Cardiac muscle cell (in vitro differentiated cells and primary cell): ENCODE results near the gene CYP4Z1. TPM values are rescaled to one million over a fixed set of nuclear protein-coding genes. Genes with fewer than 3 reads are reported as not detected.
"Not testable (repeated sequence)": the region's sequence is repeated elsewhere in the genome, so short reads cannot be mapped to it uniquely, and the experiment has no call there.

Experiments
- DNase-seq, 2 donors: peaks; one replicate each; pipeline versions ENCODE4 v3.0.0 to v3.0.0-alpha.2; 2010 to 2017; ENCODE audit warnings: low read depth in 1 of 2, low spot score in 1 of 2
- H3K27ac ChIP-seq: fragments of 200-600 bp; sonication (generic); 2 replicates; pipeline ENCODE4 v1.5.1; 2016
- H3K27me3 ChIP-seq: fragments of 200-600 bp; sonication (generic); 2 replicates; pipeline ENCODE4 v1.6.0; 2016; ENCODE audit warnings: control low read depth
- H3K36me3 ChIP-seq: fragments of 200-600 bp; sonication (generic); 2 replicates; pipeline ENCODE4 v1.5.1; 2016; ENCODE audit warnings: control low read depth
- H3K4me1 ChIP-seq: fragments of 200-600 bp; sonication (generic); 2 replicates; pipeline ENCODE4 v1.8.1; 2017; ENCODE audit warnings: low read depth, mild to moderate bottlenecking, mixed run types
- H3K4me3 ChIP-seq: fragments of 200-600 bp; sonication (generic); 2 replicates; pipeline ENCODE4 v1.5.1; 2016; ENCODE audit warnings: mild to moderate bottlenecking
- H3K9me3 ChIP-seq: fragments of 200-600 bp; sonication (generic); 2 replicates; pipeline ENCODE4 v1.5.1; 2017; ENCODE audit warnings: low read depth, mild to moderate bottlenecking, control low read depth
- CTCF ChIP-seq: IDR thresholded peaks from 2 replicates; pipeline ENCODE4 v1.5.1; 2012; ENCODE audit warnings: low read depth, mild to moderate bottlenecking, low read length
- polyA plus RNA-seq: library from polyadenylated mRNA; unstranded; fragments of >200 nt; fragmentation: Nextera tagmentation; extraction: Ambion mirVana; gene quantifications from 2 replicates; pipeline ENCODE4 v1.2.1, GENCODE V29; 2016
- total RNA-seq: library from RNA; depleted of rRNA; stranded (reverse); fragments of >200 nt; gene quantifications from 2 replicates; pipeline ENCODE4 v1.2.3, GENCODE V29; 2016

The CYP4Z1 gene
- total and polyA plus RNA-seq, 2 experiments from 2014 or later, result not detected

- Histone ChIP-seq H3K36me3 (no peaks in the 10 kb centered on the region), H3K27me3 (no peaks in the 10 kb centered on the region), H3K4me3 (no peak overlapping the region), H3K9me3 (no peaks in the 10 kb centered on the region), H3K27ac (no peak overlapping the region), H3K4me1 (no peaks in the 10 kb centered on the region)
- DNase-seq, result no peak
- no peak for TF ChIP-seq CTCF
Observed at GRCh38 chr1:47128221-47128620, 61.2 kb downstream of the CYP4Z1 start.

- H3K27me3 ChIP-seq, H3K9me3 ChIP-seq, H3K4me3 ChIP-seq, H3K4me1 ChIP-seq, H3K27ac ChIP-seq, DNase-seq, H3K36me3 ChIP-seq: not testable (repeated sequence)
Observed at GRCh38 chr1:47128854-47129253, 61.8 kb downstream of the CYP4Z1 start.

GRCh38 chr1:47129489-47130230 lies 62.6 kb downstream of the CYP4Z1 start:
- H3K27me3 ChIP-seq, DNase-seq, H3K27ac ChIP-seq, H3K4me1 ChIP-seq, H3K36me3 ChIP-seq, H3K9me3 ChIP-seq, H3K4me3 ChIP-seq: not testable (repeated sequence)

DNA sequence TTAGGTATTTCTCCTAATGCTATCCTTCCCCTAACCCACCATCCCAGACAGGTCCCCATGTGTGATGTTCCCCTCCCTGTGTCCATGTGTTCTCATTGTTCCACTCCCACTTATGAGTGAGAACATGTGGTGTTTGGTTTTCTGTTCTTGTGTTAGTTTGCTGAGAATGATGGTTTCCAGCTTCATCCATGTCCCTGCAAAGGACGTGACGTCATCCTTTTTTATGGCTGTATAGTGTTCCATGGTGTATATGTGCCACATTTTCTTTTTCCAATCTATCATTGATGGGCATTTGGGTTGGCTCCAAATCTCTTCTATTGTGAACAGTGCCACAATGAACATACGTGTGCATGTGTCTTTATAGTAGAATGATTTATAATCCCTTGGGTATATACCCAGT lies 65.6 kb downstream of the CYP4Z1 start:
- not testable (repeated sequence) for H3K4me3 ChIP-seq

DNA sequence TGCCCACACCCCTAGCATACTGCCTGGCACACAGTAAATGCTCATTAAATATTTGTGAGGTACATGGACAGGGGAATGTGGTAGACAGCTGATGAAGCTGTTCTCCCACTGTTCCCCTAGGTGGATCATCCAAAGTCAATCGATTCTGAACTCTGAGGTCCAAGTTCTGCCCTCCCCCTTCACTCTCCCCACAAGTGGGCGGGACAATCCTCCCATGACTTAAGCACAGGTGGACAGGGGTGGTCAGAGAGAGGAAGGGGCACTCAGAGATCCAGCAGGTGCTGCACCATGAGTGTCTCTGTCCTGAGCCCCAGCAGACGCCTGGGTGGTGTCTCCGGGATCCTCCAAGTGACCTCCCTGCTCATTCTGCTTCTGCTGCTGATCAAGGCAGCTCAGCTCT lies 70.2 kb downstream of the CYP4Z1 start, which contains the start of gene CYP4A22:
Gene CYP4A22, plus strand, starts transcription at position 244 of the 400 bp plus-strand sequence. Its CDS starts 45 bp downstream, at position 289.
- Histone ChIP-seq H3K36me3 (no peaks in the 10 kb centered on the region), H3K27me3 (no peaks in the 10 kb centered on the region), H3K4me3 (no peak within 1 kb of the TSS), H3K9me3 (no peaks in the 10 kb centered on the region), H3K27ac (no peak within 1 kb of the TSS), H3K4me1 (no peaks in the 10 kb centered on the region)
- TF ChIP-seq CTCF, result no peak
- DNase-seq, result no peak

More for the DNA sequence above, 65.6 kb downstream of the CYP4Z1 start:
- not testable (repeated sequence) for H3K4me1 ChIP-seq, H3K9me3 ChIP-seq, H3K27ac ChIP-seq, DNase-seq, H3K36me3 ChIP-seq, H3K27me3 ChIP-seq

DNA sequence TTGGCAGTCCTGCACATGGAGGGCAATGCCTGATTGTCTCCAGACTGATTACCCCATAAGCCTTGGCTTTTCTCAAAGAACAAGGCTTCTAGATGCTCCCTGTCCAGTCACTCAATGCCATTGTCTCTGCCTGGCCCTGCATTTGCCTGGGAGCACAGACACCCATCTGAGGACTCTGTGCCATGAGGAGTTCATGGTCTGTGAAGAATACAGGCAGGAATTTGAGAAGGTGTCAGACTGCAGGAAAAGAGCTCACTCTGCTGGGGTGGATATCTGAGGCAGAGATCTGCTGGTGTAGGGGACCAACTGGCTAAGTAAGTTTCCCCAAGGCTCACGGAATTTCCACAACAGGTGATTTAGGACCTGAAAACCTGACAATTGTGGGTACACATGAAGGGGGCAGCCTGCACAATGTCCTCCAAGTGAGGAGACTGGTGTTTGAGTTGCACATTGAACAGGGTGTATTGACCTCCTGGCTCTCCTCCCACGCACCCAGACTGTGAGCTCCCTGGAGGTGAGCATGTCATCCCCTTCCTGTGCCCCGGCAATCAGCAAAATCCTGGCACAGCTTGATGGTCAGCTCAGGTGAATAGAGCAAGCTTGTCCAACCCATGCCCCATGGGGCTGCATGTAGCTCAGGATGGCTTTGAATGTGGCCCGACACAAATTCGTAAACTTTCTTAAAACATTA lies 71.0 kb downstream of the CYP4Z1 start:
- no peak for TF ChIP-seq CTCF
- H3K4me3 ChIP-seq, result no peak overlapping the region
- no peaks in the 10 kb centered on the region for H3K4me1 ChIP-seq
- DNase-seq, result no peak
- H3K27me3 ChIP-seq, result no peaks in the 10 kb centered on the region
- H3K9me3 ChIP-seq, result no peaks in the 10 kb centered on the region
- no peak overlapping the region for H3K27ac ChIP-seq
- no peaks in the 10 kb centered on the region for H3K36me3 ChIP-seq

- not testable (repeated sequence) for H3K27ac ChIP-seq, DNase-seq, H3K4me3 ChIP-seq, H3K27me3 ChIP-seq, H3K9me3 ChIP-seq, H3K36me3 ChIP-seq, H3K4me1 ChIP-seq
Observed at GRCh38 chr1:47140358-47140757, 73.3 kb downstream of the CYP4Z1 start.
